ENCODE measurements around the gene GCHFR.

The GCHFR gene

DNA sequence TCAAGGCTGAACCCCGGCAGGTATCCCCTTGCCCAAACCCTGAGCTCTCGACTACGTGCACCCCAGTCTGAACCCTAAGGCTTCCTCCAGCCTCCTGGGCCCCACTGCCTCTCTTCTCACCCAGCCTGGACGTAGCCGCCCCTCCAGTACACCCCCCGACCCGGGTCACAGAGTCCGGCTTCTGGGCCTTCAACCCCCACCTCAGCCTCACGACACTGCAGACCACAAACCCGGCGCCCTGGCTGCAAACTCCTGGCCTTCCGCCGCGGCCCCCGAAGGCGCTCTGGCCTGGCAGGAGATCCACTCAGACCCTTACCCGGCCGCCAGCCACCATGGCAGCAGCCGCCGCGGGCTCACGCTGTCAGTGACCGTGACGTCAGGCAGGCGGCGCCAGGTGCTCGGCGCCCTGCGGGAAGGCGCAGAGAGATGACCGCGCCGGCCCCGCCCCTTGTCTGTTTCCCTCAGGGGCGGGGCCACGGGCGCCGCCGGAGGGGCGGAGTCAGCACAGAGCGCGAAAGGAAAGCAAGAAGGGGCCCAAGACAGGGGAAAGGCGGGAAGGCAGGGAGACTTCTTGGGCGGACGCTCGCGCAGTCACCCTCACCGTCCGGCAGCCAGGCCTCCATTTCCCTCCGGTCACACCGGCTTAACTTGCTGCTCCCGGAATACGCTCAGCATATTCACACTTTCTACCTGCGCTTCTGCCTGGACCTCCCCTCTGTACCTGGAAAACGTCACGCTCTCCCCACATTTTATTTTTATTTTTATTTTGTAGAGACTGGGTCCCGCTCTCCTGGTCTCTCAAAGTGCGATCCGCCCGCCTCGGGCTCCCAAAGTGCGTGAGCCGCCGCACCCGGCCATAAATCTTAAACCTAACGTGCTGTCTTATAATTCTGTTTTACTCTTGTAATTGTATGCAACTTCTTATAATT is 8.7 kb upstream of the GCHFR start, which contains the start of gene RMDN3:
Gene RMDN3 (minus strand): TSS at position 372 of the 929 bp plus-strand sequence. CDS start 471 bp downstream, outside the sequence.
- peak; percentile 28 to 95 (median 84) for DNase-seq

DNA sequence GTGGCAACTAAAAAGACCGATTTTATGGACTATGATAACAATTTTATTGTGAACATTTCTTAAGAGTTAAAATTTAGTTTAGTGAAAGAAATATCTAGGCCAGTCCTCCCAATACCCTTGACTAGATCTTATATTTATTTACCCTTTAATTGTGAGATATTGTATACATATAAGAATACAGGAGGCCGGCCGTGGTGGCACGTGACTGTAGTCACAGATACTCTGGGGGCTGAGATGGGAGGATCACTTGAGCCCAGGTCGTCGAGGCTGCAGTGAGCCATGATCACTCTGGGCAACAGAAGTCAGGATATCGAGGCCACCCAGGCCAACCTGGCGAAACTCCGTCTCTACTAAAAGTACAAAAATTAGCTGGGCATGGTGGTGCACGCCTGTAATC is 8.1 kb upstream of the GCHFR start:
- no peak for DNase-seq

DNA sequence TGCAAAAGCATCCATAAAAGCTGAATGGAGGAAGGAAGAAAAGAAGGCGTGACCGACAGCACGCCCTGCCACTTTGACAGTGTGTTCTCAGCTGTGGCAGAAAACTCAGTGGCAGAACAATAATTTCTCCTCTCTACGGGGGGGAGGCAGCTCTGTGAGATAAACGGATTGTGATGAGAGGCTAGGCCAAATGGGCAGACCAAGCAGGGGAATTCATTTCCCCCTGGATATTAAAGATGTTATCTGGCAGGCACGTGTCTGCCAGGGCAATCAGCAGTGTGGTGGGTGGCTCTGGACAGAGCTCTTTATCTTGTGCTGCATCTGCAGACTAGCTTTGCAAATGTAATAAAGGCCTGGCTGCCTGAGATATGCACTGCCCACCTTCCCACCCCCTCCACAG is 6.9 kb upstream of the GCHFR start:
- no peak for DNase-seq

- DNase-seq: no peak
Measured at GRCh38 chr15:40759961-40760360, 3.9 kb upstream of the GCHFR start.

DNA sequence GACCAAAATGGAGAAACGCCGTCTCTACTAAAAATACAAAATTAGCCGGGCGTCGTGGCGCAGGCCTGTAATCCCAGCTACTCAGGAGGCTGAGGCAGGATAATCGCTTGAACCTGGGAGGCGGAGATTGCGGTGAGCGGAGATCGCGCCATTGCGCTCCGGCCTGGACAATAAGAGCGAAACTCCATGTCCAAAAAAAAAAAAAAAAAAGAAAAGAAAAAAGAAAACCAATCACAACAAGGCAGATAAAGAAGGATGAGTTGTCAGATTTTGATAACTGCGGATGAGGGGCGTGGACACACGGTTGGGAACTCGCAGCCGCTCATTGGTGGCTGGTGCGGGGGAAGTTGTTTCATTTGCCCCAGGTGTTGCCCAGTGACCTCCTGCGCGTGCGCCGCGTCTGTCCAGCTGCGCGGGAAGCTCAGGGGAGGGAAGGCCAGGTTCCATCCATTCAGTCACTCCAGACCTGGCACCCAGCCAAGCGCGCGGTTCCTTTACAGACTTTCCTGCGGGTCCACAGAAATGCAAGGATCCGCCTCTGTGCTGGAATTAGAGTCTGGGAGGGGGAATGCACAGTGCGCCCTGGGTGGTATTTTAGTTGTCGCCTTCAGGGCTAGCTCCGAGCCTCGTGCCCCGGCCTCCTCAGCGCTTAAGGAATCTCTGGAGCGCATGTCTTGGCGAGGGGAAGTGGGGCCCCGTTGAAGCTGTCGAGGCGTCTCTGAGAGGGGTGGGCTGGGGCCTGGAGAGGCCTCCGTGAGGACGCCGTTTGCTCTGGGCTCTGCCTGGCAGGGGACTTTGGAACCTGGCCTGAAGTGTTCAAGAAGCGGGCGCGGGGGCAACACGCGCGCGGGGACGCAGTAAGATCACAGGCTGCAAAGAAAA is 708 bp upstream of the GCHFR start:
- DNase-seq: peak in 14 of 56 donors; percentile 8 to 64 (median 30)

DNA sequence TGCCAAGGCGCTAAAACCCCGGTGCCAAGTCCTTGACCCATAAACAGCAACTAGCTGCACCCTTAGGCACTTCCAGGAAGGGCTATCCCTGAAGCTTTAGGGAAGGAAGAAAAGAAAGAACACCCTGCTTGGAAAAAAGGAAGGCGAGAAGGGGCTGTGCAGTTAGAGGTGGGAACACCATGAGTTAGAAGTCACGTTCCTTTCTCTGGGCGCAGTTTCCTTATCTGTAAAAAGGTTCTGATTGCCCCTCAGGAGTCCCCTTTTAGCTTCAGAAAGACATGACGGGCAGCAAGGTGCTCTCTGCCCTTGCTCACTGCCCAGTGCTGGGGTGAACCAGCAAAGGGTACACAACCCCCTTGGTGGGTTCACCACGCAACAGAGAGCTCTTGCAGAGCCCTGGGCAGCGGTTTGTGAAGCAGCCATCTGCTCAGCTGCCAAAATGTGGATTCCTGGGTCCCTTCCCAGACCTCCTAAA is 798 bp downstream of the GCHFR start:
- no peak for DNase-seq

- no peak for DNase-seq
Measured at GRCh38 chr15:40766194-40766815, 2.4 kb downstream of the GCHFR start.

DNA sequence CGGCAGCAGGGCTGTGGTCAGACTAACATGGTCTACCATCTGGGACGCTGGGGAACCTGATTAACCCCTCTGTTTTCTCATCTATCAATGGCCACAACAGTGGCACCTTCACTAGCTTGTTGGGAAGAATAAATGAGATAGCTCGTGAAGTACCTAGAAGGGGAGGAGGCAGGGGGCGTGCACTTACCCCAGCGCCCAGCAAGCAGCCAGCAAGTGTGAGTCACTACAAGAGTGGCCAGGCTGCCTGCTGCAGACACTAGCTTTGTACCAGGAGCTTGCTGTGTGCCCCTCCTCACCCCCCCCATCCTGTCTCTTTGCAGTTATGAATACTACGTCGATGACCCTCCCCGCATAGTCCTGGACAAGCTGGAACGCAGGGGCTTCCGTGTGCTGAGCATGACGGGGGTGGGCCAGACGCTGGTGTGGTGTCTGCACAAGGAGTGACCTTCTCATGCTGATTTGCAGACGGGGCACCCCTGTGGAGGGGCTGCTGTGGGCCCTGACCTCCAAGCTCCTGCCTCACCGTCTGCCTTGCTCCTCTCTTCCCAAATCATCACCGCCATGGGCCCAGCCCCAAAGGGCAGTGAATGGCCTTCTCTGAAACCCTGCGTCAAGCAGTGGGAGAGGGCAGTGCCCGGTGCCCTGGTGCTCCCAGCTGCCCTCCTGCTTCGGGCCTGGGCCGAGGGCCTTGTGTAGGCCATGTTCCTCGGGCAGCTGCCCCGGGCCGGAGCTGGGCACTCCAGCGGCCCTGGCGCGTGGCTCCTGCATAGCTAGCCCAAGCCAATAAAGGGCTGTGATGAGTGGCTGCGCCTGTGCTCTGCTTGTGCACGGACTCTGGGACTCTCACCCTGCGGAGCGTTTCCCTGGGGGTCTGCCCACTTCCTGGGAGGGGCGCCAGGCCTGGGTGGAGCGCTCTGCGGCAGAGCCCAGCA is 3.3 kb downstream of the GCHFR start:
- DNase-seq: no peak

DNA sequence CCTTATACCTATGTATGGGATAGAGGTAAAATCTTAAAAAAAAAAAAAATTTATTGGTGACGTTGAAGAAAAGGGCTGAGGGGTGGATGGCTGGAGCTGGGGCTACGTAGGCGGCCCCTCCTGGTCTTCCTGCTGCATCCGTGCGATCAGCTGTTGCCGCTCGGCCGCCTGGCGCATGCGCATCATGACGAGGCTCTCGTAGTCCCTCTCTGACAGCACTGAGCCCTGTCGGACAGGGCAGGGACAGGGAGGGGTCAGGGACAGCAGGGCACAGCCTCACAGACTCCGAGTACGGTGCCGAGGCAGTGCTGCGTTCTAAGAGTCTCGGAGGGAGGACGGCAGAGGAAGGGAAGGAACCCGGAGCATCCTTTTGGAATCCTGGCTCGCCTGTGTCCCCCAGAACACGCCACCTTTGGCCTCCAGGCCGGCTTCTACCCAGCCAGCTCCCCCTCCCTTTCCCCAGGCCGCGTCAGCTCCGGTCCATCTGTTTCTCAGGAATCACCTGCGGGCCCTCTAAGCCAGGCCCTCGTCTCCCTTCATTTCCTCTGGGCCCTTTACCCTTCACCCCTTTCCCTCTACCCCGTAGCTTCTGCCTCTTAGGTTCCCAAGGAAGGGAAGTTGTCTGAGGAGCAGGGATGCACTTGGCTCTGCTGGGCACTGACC is 4.1 kb downstream of the GCHFR start:
- DNase-seq: no peak

GRCh38 chr15:40768521-40769273 is 4.8 kb downstream of the GCHFR start:
- no peak for DNase-seq

DNA sequence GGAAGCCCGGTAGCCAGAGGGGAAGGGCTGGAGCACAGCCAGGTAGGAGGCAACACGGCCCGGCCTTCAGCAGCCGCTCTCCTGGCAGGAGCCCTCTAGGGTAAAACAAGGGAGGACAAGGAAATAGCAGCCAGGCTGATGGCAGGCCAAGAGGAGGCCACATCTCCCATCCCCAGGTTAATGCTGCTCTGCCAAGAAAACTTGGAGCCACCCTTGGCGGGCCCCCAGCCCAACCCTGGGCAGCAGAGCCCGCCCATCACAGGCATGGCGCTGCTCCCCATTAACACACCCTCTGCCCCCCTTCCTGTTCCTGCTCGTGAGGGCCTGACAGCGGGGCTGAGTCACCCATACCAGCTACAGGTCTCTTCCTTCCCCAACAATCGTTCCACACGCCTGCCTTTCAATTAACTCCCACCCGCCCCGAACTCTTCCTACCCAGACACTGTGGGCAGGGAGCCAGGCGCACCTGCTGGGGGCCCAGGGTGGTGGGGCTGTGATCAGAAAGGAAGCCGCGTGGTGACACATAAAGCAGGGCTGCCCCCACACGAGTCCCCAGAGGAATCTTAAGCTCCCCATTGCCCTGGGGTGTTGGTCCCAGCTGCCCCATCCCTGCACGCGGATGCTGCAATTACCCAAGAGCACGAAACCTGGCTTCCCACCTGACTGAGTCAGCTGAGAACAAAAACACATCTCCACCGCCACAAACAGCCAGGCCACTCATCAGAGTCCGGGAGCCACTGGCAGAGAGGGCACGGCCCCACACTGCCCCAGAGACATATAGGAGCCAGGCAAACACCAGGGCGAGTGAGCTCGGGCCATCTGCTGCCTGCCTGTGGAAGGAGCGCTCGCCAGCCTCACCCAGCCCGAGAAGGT is 5.6 kb downstream of the GCHFR start, which contains the start of gene C15orf62:
Gene C15orf62 (plus strand): TSS at position 707 of the 873 bp plus-strand sequence. CDS start 516 bp downstream, outside the sequence.
- DNase-seq: peak in 37 of 56 donors; percentile 16 to 82 (median 55)

GRCh38 chr15:40770147-40770721 is 6.4 kb downstream of the GCHFR start:
- peak in 2 of 56 donors; percentile 22 to 29 for DNase-seq

GRCh38 chr15:40771242-40771641 is 7.4 kb downstream of the GCHFR start:
- no peak for DNase-seq

GRCh38 chr15:40772014-40772413 is 8.1 kb downstream of the GCHFR start:
- peak in 7 of 56 donors; percentile 3 to 54 (median 18) for DNase-seq

DNA sequence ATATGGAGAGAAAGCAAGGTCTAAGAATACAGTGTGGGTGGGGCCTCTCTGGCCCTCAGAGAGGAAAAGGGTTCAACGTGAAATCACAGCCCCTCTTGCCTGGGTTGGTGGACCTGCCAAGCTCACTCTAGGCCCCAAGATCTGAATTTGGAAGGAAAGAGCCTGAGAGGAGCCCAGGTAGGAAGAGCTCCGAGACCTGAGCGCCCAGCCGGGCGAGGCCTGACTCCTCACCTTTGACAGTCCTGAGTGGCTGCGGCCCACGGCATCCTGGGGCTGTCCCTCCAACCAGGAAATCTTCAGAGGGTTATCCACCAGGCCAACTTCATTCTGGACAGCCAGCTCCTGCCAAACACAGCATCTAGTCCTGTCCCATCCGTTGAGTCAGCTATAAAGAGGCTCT is 9.6 kb downstream of the GCHFR start:
- no peak for DNase-seq

GRCh38 chr15:40773902-40774301 is 10.0 kb downstream of the GCHFR start:
- no peak for DNase-seq

DNA sequence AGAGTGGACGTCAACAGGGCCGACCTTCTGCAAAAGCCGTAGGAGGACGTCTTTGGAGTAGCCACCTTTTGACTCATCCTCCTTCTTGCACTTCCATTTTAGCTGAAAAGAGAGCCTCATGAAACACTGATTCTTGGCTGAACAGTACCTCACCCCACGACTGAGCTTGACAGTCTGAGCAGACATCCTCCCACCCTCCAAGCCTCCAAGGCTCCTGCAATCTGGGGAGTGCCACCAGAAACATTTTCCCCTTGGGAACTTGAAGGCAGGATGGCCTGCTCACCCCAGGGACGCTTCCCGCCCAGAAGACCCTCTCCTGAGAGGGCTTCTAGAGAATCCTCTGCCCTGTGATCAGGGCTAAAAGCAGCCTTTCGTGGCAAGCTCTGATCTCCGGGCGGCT is 11.1 kb downstream of the GCHFR start:
- DNase-seq: peak in 9 of 56 donors; percentile 5 to 41 (median 20)

Data from nucleus accumbens (tissue), 56 donors.